ENCODE results near the gene PODXL. TPM values are rescaled to one million over a fixed set of nuclear protein-coding genes. Genes with fewer than 3 reads are reported as not detected.

PODXL gene
- total and polyA plus RNA-seq, 11 donors, result 30.9 to 230 (median 71.8) TPM

- no peak for DNase-seq
- no peaks in the 10 kb centered on the region for H3K27me3 ChIP-seq
- no peak overlapping the region for H3K4me3 ChIP-seq
- TF ChIP-seq POLR2A (IDR thresholded peaks at IDR 0.05) (no peak), CTCF (IDR thresholded peaks at IDR 0.05) (no peak)
- H3K36me3 ChIP-seq, result no peaks in the 10 kb centered on the region
- WGBS, 4 donors, result 41 to 64% (median 60%) methylated on average over 2 of the region's 2 CpGs
- intact Hi-C loops (cut with DNase I), result no loop called here
- H3K27ac ChIP-seq, result peak overlapping the region in 10 of 12 donors; percentile 12 to 61 (median 22)
- no peaks in the 10 kb centered on the region for H3K9me3 ChIP-seq
- peaks cover 5 to 89% (median 44%) of the 10 kb centered on the region in 12 donors for H3K4me1 ChIP-seq
- no peak for ATAC-seq
Measured at GRCh38 chr7:131525820-131526219, 30.6 kb downstream of the PODXL start.

DNA sequence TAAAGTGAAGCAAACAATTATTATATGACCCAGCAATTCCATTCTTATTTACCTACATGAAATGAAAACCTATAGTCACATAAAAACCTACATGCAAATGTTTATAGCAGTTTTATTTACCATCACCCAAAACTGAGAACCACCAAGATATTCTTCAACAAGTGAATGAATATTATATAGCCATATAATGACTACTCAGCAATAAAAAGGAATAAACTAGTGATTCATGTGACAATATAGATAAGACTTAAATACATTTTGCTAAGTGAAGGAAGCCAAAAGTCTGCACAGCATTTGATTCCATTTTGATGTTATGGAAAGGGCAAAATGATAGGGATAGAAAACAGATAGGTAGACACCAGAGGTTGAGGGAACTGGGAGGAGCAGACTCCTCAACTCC lies 31.7 kb downstream of the PODXL start:
- H3K4me3 ChIP-seq, result no peak overlapping the region
- no peak for ATAC-seq
- H3K36me3 ChIP-seq, result no peaks in the 10 kb centered on the region
- no peak for DNase-seq
- H3K27me3 ChIP-seq, result no peaks in the 10 kb centered on the region
- H3K9me3 ChIP-seq, result no peaks in the 10 kb centered on the region
- H3K4me1 ChIP-seq, result peaks cover 5 to 89% (median 45%) of the 10 kb centered on the region in 12 donors
- no peak for TF ChIP-seq CTCF (IDR thresholded peaks at IDR 0.05)
- no peak for TF ChIP-seq POLR2A (IDR thresholded peaks at IDR 0.05)
- intact Hi-C loops (cut with DNase I), result no loop called here
- H3K27ac ChIP-seq, result peak overlapping the region in 10 of 12 donors; percentile 6 to 72 (median 53)

- TF ChIP-seq POLR2A (IDR thresholded peaks at IDR 0.05) (no peak), CTCF (IDR thresholded peaks at IDR 0.05) (no peak)
- 35 to 38% (median 36%) methylated on average over 2 of the region's 2 CpGs for WGBS, 4 donors
- H3K36me3 ChIP-seq, result no peaks in the 10 kb centered on the region
- peaks cover 5 to 90% (median 48%) of the 10 kb centered on the region in 12 donors for H3K4me1 ChIP-seq
- ATAC-seq (peak in 2 of 4 donors; percentile 26 to 73), DNase-seq (no peak)
- peak overlapping the region in 11 of 12 donors; percentile 51 to 88 (median 74) for H3K27ac ChIP-seq
- no peaks in the 10 kb centered on the region for H3K9me3 ChIP-seq
- intact Hi-C loops (cut with DNase I), result no loop called here
- H3K4me3 ChIP-seq, result no peak overlapping the region
- no peaks in the 10 kb centered on the region for H3K27me3 ChIP-seq
Measured at GRCh38 chr7:131524115-131524514, 32.3 kb downstream of the PODXL start.

- H3K4me3 ChIP-seq, result peak overlapping the region in 8 of 12 donors; percentile 1 to 25 (median 10)
Measured at GRCh38 chr7:131522325-131522930, 34.0 kb downstream of the PODXL start.

More at GRCh38 chr7:131522325-131522930, 34.0 kb downstream of the PODXL start:
- DNase-seq, result no peak
- peak in 1 of 4 donors; percentile 8 for ATAC-seq
- Histone ChIP-seq H3K27me3 (no peaks in the 10 kb centered on the region), H3K4me1 (peaks cover 3 to 87% (median 40%) of the 10 kb centered on the region in 12 donors), H3K9me3 (no peaks in the 10 kb centered on the region), H3K36me3 (no peaks in the 10 kb centered on the region), H3K27ac (peak overlapping the region; percentile 53 to 88 (median 74))
- TF ChIP-seq POLR2A (IDR thresholded peaks at IDR 0.05) (no peak), CTCF (IDR thresholded peaks at IDR 0.05) (no peak)
- 59 to 70% (median 62%) methylated on average over 11 of the region's 11 CpGs for WGBS, 4 donors
- intact Hi-C loops (cut with DNase I), result no loop called here

All from heart left ventricle (tissue), 16 donors.